Measurements from ENCODE around the gene ANKZF1. TPM values are rescaled to one million over a fixed set of nuclear protein-coding genes. Genes with fewer than 3 reads are reported as not detected.

Gene ANKZF1
- total and polyA plus RNA-seq, 2 of the 4 experiments (the other 2 are of a cell fraction) = 18.6 to 33.8 TPM

DNA sequence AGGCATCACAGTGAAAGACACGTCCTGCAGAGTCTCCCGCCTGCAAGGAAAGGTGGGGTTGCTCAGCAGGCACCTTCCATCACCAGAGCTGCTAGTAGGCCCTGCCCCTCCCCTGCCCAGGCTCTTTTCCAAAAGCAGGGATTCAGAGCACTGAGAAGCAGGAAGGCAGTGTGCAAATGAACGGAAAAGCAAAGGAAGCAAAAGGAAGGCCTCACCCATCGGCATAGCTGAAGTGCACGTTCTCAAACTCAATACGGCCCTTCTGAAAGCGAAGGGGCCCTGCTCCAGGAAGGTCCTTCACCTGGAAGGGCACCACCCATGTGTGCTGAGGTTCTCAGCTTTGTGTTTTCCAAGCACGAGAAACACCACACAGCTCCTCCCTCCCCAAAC is 16.6 kb upstream of the ANKZF1 start:
- Histone ChIP-seq H3K4me1 (ENCODE audit: control insufficient read depth, insufficient read depth, low read length) (peaks cover 5% of the 10 kb centered on the region), H3K9me3 (ENCODE audit: control insufficient read depth, insufficient read depth, low read length) (no peaks in the 10 kb centered on the region), H2BK5ac (ENCODE audit: low read depth, low read length, poor library complexity, severe bottlenecking) (no peak overlapping the region), H2AK9ac (replicated peaks; ENCODE audit: low read depth, low read length, poor library complexity) (peak overlapping the region; percentile 5), H3K9ac (ENCODE audit: low read depth, low read length) (no peak overlapping the region), H4K8ac (ENCODE audit: low read depth in 2 of 2, low read length in 2 of 2) (no peak overlapping the region), H2BK120ac (ENCODE audit: low read depth, low read length) (no peak overlapping the region), H3K27ac (ENCODE audit: insufficient read depth, low read length) (no peak overlapping the region), H4K5ac (ENCODE audit: low read depth, low read length) (no peak overlapping the region), H3K4me2 (ENCODE audit: low read depth, low read length) (no peak overlapping the region), H4K20me1 (ENCODE audit: insufficient read depth, low read length) (peaks cover 9% of the 10 kb centered on the region), H3K18ac (ENCODE audit: low read depth, low read length) (no peak overlapping the region), H3K4me3 (ENCODE audit: insufficient read depth, low read depth, low read length) (no peak overlapping the region), H3K9me1 (ENCODE audit: insufficient read depth, low read length) (peaks cover 9% of the 10 kb centered on the region), H3K4ac (ENCODE audit: low read depth, low read length) (no peak overlapping the region), H2AFZ (replicated peaks; ENCODE audit: low read length, poor library complexity) (no peak overlapping the region), H2AK5ac (ENCODE audit: low read depth, low read length) (no peak overlapping the region), H3K79me1 (ENCODE audit: low read depth in 1 of 2, low read length in 2 of 2) (peaks cover 8 to 31% of the 10 kb centered on the region in 2 experiments; a peak in 3 of 4 replicates), H4K91ac (ENCODE audit: insufficient read depth, low read depth, low read length) (no peak overlapping the region), H3K27me3 (ENCODE audit: control insufficient read depth, insufficient read depth, low read length) (no peaks in the 10 kb centered on the region), H3K56ac (ENCODE audit: extremely low read depth, insufficient read depth, low read length) (no peak overlapping the region), H3K14ac (replicated peaks; ENCODE audit: low read depth, low read length) (no peak overlapping the region), H3K23ac (ENCODE audit: low read depth, low read length) (no peak overlapping the region), H2BK20ac (ENCODE audit: low read depth, low read length) (no peak overlapping the region), H2BK15ac (ENCODE audit: low read depth, low read length) (no peak overlapping the region), H3K36me3 (ENCODE audit: control insufficient read depth, insufficient read depth, low read length) (peaks cover 59% of the 10 kb centered on the region)
- ATAC-seq (ENCODE audit: low read depth) (no peak), DNase-seq (no peak)
- intact Hi-C loops (cut with micrococcal nuclease) = no loop called here
- POLR2A ChIA-PET (ENCODE audit: unreplicated experiment) = no interaction called here
- CTCF ChIA-PET = no interaction called here
- dilution Hi-C loops (cut with HindIII; ENCODE audit: low sequenced_read_pairs, unreplicated experiment) = no loop called here
- in situ Hi-C loops (cut with MboI; ENCODE audit: low sequenced_read_pairs) = no loop called here
- WGBS, 2 experiments (ENCODE audit: extremely low coverage in 2 of 2, insufficient read length in 1 of 2) = no CpG with 5 or more reads among the region's 8 CpGs
- BruUV-seq (replicated peaks) = no TSS peak
- TF ChIP-seq MAFK (IDR thresholded peaks at IDR 0.05; ENCODE audit: low read depth, low read length) (no peak), POLR2A (IDR thresholded peaks at IDR 0.05; ENCODE audit: low read depth, low read length) (no peak), FOS (IDR thresholded peaks at IDR 0.05; ENCODE audit: low read depth, low read length) (no peak)
